GM18507 (cell line): ENCODE data around the gene MMP19.
"Not testable (repeated sequence)": the region's sequence is repeated elsewhere in the genome, so short reads cannot be mapped to it uniquely, and the experiment has no call there.

Source experiments
- DNase-seq: peaks from one replicate; pipeline ENCODE4 v3.0.0; 2011; ENCODE audit warnings: low read depth; ENCODE audit not compliant: insufficient read length; ENCODE audit errors: extremely low spot score
- FAIRE-seq: peaks from 2 replicates; lab custom pipeline; 2011; peaks lifted over from hg19 to GRCh38; lab: Jason Lieb, UNC

MMP19 gene

GRCh38 chr12:55842681-55843429 is at the start of gene MMP19:
TSS of gene MMP19 (minus strand) at chr12:55842936. CDS start at chr12:55842830, 106 bp downstream.
- FAIRE-seq, result no peak

GRCh38 chr12:55891310-55891709 is 48.6 kb upstream of the MMP19 start:
- DNase-seq (no peak), FAIRE-seq (no peak)

More at GRCh38 chr12:55842681-55843429, at the start of gene MMP19:
- no peak for DNase-seq

GRCh38 chr12:55885113-55885512 is 42.4 kb upstream of the MMP19 start:
- FAIRE-seq, result no peak
- no peak for DNase-seq

GRCh38 chr12:55877824-55878223 is 35.1 kb upstream of the MMP19 start:
- no peak for FAIRE-seq
- no peak for DNase-seq

- no peak for DNase-seq
- no peak for FAIRE-seq
Observed at GRCh38 chr12:55875704-55876467, 33.1 kb upstream of the MMP19 start.

- DNase-seq, result no peak
- FAIRE-seq, result no peak
Observed at GRCh38 chr12:55874443-55874842, 31.7 kb upstream of the MMP19 start.

- FAIRE-seq, DNase-seq: not testable (repeated sequence)
Observed at GRCh38 chr12:55866454-55867004, 23.8 kb upstream of the MMP19 start.

GRCh38 chr12:55865327-55865726 is 22.6 kb upstream of the MMP19 start:
- FAIRE-seq (no peak), DNase-seq (no peak)

GRCh38 chr12:55862931-55863330 is 20.2 kb upstream of the MMP19 start:
- not testable (repeated sequence) for FAIRE-seq

GRCh38 chr12:55862286-55862685 is 19.6 kb upstream of the MMP19 start:
- DNase-seq, result no peak
- no peak for FAIRE-seq

More at GRCh38 chr12:55862931-55863330, 20.2 kb upstream of the MMP19 start:
- DNase-seq, result not testable (repeated sequence)

- FAIRE-seq (no peak), DNase-seq (no peak)
Observed at GRCh38 chr12:55861871-55862270, 19.1 kb upstream of the MMP19 start.

- DNase-seq, result no peak
- no peak for FAIRE-seq
Observed at GRCh38 chr12:55861396-55861795, 18.7 kb upstream of the MMP19 start.

GRCh38 chr12:55852740-55853139 is 10.0 kb upstream of the MMP19 start:
- DNase-seq (no peak), FAIRE-seq (no peak)

- no peak for FAIRE-seq
- no peak for DNase-seq
Observed at GRCh38 chr12:55850893-55851292, 8.2 kb upstream of the MMP19 start.

GRCh38 chr12:55850401-55850800 is 7.7 kb upstream of the MMP19 start:
- FAIRE-seq (no peak), DNase-seq (no peak)

- no peak for FAIRE-seq
Observed at GRCh38 chr12:55849616-55850343, 7.0 kb upstream of the MMP19 start.

GRCh38 chr12:55847603-55848291 is 5.0 kb upstream of the MMP19 start:
- FAIRE-seq (no peak), DNase-seq (no peak)

More at GRCh38 chr12:55849616-55850343, 7.0 kb upstream of the MMP19 start:
- DNase-seq, result no peak

GRCh38 chr12:55847033-55847432 is 4.3 kb upstream of the MMP19 start:
- FAIRE-seq (no peak), DNase-seq (no peak)

- no peak for DNase-seq
- no peak for FAIRE-seq
Observed at GRCh38 chr12:55845785-55846496, 3.2 kb upstream of the MMP19 start.
